Kidney (tissue), 14 donors: Measurements from ENCODE around the gene CEP76. TPM values are rescaled to one million over a fixed set of nuclear protein-coding genes. Genes with fewer than 3 reads are reported as not detected.

Experiments used
- DNase-seq, 5 donors: peaks; one replicate each; pipeline ENCODE4 v3.0.0-alpha.2; 2013 to 2020
- FAIRE-seq: peaks from 2 replicates; lab custom pipeline; 2012; peaks lifted over from hg19 to GRCh38; lab: Jason Lieb, UNC
- H3K27ac ChIP-seq, 2 donors: one replicate each; pipeline ENCODE4 v1.7.0; 2013; ENCODE audit warnings: low read depth in 2 of 2, low read length in 2 of 2, inconsistent platforms in 1 of 2
- H3K27me3 ChIP-seq: one replicate; pipeline ENCODE4 v1.7.1; 2013; ENCODE audit warnings: low read length, inconsistent platforms; ENCODE audit not compliant: control insufficient read depth, insufficient read depth
- H3K36me3 ChIP-seq, 3 donors: one replicate each; pipeline versions ENCODE4 v1.7.0 to v1.7.1; 2013; ENCODE audit warnings: low read length in 3 of 3, control low read depth in 1 of 3, inconsistent platforms in 1 of 3; ENCODE audit not compliant: insufficient read depth in 3 of 3, control insufficient read depth in 2 of 3
- H3K4me1 ChIP-seq, 3 donors: one replicate each; pipeline versions ENCODE4 v1.7.0 to v1.7.1; 2013; ENCODE audit warnings: low read length in 3 of 3, inconsistent platforms in 1 of 3, low read depth in 1 of 3; ENCODE audit not compliant: control insufficient read depth in 2 of 3, insufficient read depth in 2 of 3
- H3K4me3 ChIP-seq, 3 donors: one replicate each; pipeline versions ENCODE4 v1.7.0 to v1.8.1; 2013; ENCODE audit warnings: low read length in 3 of 3, control low read depth in 1 of 3, inconsistent platforms in 1 of 3
- H3K9ac ChIP-seq, 3 donors: one replicate each; pipeline versions ENCODE4 v1.7.0 to v1.7.1; 2013; ENCODE audit warnings: low read length in 3 of 3, control low read depth in 1 of 3, inconsistent platforms in 1 of 3
- H3K9me3 ChIP-seq, 3 donors: one replicate each; pipeline versions ENCODE4 v1.7.0 to v1.7.1; 2013; ENCODE audit warnings: low read length in 3 of 3, control low read depth in 1 of 3, inconsistent platforms in 1 of 3; ENCODE audit not compliant: control insufficient read depth in 2 of 3, insufficient read depth in 1 of 3
- intact Hi-C: fragments of 100-400 bp; cut with DNase I; formaldehyde crosslinking; loops from one replicate; pipeline ENCODE4 v1.11.1; 2022
- polyA plus RNA-seq: library from polyadenylated mRNA; stranded (reverse); fragments of 350-450 nt; fragmentation: Illumina TruSeq; extraction: RNeasy Lipid Tissue Mini Kit (QIAGEN cat#74804); gene quantifications from one replicate; pipeline ENCODE4 v1.2.3, GENCODE V29; 2014; ENCODE audit warnings: low read depth, low replicate concordance; ENCODE audit not compliant: insufficient read depth
- total RNA-seq: library from RNA; stranded (reverse); fragmentation: NEBNext Ultra II Directional; extraction: Animal tissue kit (Norgen Biotek cat#: 25700); gene quantifications from one replicate; pipeline ENCODE4 v1.2.1, GENCODE V29; 2021
- TF ChIP-seq, protein P1 (sequence below): IDR thresholded peaks from 3 replicates; pipeline ENCODE4 v1.5.1; 2012; ENCODE audit warnings: mild to moderate bottlenecking, moderate library complexity, borderline replicate concordance; ENCODE audit not compliant: insufficient read depth; ENCODE audit errors: extremely low read depth
- donor health status: control.
- donor health status: control.
- donor health status: control.
- donor health status: control.
- donor health status: control.
- donor health status: DM: yes; HTN: yes; CAD: no.
- donor health status: Normal renal cell carcinoma (clear cell type).

CEP76 gene
- total and polyA plus RNA-seq, 2 donors from 2014 or later = 2.0 to 5.3 TPM

DNA sequence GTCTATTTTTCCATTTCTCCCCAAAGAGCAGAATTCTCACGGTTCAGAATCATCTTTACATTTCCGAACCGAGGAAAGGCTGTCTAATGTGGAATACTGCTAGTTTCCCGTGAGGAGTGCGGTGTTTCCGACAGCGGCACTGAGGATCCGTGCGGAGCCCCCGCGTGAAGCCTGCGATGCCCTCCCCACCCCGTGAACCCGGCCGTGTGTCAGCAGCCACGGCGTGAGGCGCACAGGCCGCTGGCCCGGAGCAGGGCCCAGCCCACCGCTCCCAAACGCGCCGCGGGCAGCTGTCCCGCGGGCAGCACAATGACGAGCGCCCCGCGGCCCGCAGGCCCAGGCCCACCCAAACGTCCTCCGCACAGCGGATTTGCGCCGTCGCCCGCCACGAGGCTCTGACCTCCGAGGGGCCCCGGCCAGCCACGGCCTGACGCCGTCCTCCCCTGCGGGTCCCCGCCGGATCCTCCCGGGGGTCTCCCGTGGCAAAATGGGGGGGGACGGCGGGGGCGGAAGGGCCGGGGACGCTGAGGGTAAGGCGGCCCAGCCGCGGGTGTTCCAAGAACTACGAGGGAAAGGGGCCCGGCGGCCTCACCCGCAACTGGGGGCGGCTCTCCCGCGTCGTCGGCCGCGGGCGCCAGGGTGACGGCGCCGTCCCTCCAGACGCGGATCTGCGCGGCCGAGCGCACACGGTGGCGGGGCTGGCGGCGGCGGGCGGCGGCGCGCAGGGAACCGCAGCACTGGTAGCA lies 45.4 kb downstream of the CEP76 start:
- TF ChIP-seq, protein P1, sequence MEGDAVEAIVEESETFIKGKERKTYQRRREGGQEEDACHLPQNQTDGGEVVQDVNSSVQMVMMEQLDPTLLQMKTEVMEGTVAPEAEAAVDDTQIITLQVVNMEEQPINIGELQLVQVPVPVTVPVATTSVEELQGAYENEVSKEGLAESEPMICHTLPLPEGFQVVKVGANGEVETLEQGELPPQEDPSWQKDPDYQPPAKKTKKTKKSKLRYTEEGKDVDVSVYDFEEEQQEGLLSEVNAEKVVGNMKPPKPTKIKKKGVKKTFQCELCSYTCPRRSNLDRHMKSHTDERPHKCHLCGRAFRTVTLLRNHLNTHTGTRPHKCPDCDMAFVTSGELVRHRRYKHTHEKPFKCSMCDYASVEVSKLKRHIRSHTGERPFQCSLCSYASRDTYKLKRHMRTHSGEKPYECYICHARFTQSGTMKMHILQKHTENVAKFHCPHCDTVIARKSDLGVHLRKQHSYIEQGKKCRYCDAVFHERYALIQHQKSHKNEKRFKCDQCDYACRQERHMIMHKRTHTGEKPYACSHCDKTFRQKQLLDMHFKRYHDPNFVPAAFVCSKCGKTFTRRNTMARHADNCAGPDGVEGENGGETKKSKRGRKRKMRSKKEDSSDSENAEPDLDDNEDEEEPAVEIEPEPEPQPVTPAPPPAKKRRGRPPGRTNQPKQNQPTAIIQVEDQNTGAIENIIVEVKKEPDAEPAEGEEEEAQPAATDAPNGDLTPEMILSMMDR = no peak
- Histone ChIP-seq H3K36me3 (no peaks in the 10 kb centered on the region), H3K27ac (peak overlapping the region; percentile 89 to 92), H3K4me1 (peaks cover 0 to 4% (median 0%) of the 10 kb centered on the region in 3 donors), H3K9me3 (no peaks in the 10 kb centered on the region), H3K27me3 (no peaks in the 10 kb centered on the region), H3K9ac (peak overlapping the region; percentile 56 to 93 (median 74)), H3K4me3 (peak overlapping the region; percentile 63 to 66 (median 66))
- FAIRE-seq (no peak), DNase-seq (peak; percentile 49 to 82 (median 61))
- intact Hi-C loops = no loop called here

DNA sequence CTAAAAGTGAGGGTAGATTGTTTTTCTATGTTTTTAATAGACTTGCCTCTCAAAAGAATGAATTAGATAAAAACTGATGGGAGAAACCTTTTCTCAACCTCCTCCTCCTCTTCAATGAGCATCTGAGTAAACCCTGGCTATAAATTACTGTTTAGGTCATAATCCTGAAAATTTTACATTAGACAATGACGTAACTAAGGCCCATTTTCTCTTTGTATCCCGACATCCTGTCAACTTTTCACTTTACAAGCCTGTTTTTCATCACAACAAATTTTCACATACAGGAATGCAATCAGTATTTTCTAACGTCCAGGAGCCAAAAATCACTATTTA lies 46.0 kb downstream of the CEP76 start:
- FAIRE-seq (no peak), DNase-seq (peak in 1 of 5 donors; percentile 37)
- TF ChIP-seq, protein P1 = no peak
- Histone ChIP-seq H3K9ac (peak overlapping the region; percentile 56 to 93 (median 74)), H3K27me3 (no peaks in the 10 kb centered on the region), H3K27ac (peak overlapping the region; percentile 89 to 92), H3K4me1 (peaks cover 0 to 4% (median 0%) of the 10 kb centered on the region in 3 donors), H3K4me3 (peak overlapping the region; percentile 63 to 66 (median 66)), H3K36me3 (no peaks in the 10 kb centered on the region), H3K9me3 (no peaks in the 10 kb centered on the region)
- intact Hi-C loops = no loop called here

DNA sequence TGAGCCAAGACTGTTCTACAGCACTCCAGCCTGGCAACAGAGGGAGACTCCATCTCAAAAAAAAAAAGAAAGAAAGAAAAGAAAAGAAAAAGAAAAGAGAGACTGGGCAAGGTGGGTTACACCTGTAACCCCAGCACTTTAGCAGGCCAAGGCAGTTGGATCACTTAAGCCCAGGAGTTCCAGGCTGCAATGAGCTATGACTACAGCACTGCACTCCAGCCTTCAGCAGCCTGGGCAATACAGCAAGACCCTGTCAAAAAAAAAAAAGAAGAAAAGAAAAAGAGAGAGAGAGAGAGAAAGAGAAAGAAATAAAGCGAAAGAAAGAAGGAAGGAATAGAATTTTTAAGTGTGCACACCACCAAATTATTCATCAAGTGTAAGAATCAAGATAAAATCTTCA lies 47.6 kb downstream of the CEP76 start:
- H3K9me3 ChIP-seq = no peaks in the 10 kb centered on the region
- TF ChIP-seq, protein P1 = no peak
- H3K36me3 ChIP-seq = no peaks in the 10 kb centered on the region
- FAIRE-seq = no peak
- intact Hi-C loops = no loop called here
- no peak overlapping the region for H3K9ac ChIP-seq
- no peak for DNase-seq
- no peak overlapping the region for H3K4me3 ChIP-seq
- no peaks in the 10 kb centered on the region for H3K27me3 ChIP-seq
- peaks cover 0 to 4% (median 0%) of the 10 kb centered on the region in 3 donors for H3K4me1 ChIP-seq
- no peak overlapping the region for H3K27ac ChIP-seq
